Activated T-cell treated with anti-CD3 and anti-CD28 coated beads, Interleukin-2, amount 50 U/mL, for 72 hours (primary cell): Measurements from ENCODE around the gene PPFIA1. TPM values are rescaled to one million over a fixed set of nuclear protein-coding genes. Genes with fewer than 3 reads are reported as not detected.
"Not testable (repeated sequence)": the region's sequence is repeated elsewhere in the genome, so short reads cannot be mapped to it uniquely, and the experiment has no call there.

Experiments
- ATAC-seq, 2 donors: fragments of 150-1000 bp; cut with Tn5 transposase; replicated peaks in 1 of 2; 2 replicates each; pipeline ENCODE4 v1.10.0; 2021; ENCODE audit warnings: moderate library complexity in 2 of 2, mild to moderate bottlenecking in 1 of 2
- DNase-seq, 2 donors: peaks; one replicate each; pipeline ENCODE4 v3.0.0; 2021 to 2022; ENCODE audit warnings: mixed read lengths in 1 of 2
- H3K27ac Mint-ChIP-seq: one replicate; pipeline ENCODE4 v1.8.0; 2022; ENCODE audit warnings: mild to moderate bottlenecking, moderate library complexity, mixed read lengths
- H3K27me3 Mint-ChIP-seq: one replicate; pipeline ENCODE4 v1.8.0; 2022; ENCODE audit warnings: low read depth, mixed read lengths
- H3K36me3 Mint-ChIP-seq, 2 donors: one replicate each; pipeline ENCODE4 v1.8.0; 2022; ENCODE audit warnings: mixed read lengths in 2 of 2, mild to moderate bottlenecking in 1 of 2; ENCODE audit not compliant: insufficient read depth in 2 of 2
- H3K4me1 Mint-ChIP-seq: one replicate; pipeline ENCODE4 v1.8.0; 2022; ENCODE audit warnings: low read depth, mixed read lengths
- H3K4me3 Mint-ChIP-seq, 2 donors: one replicate each; pipeline ENCODE4 v1.8.0; 2022; ENCODE audit warnings: mild to moderate bottlenecking in 2 of 2, mixed read lengths in 2 of 2, moderate library complexity in 2 of 2
- H3K9me3 Mint-ChIP-seq, 2 donors: one replicate each; pipeline ENCODE4 v1.8.0; 2022; ENCODE audit warnings: mixed read lengths in 2 of 2
- total RNA-seq, 2 donors: library from RNA; stranded (reverse); gene quantifications; one replicate each; pipeline ENCODE4 v1.2.3, GENCODE V29; 2022

PPFIA1 gene
- total RNA-seq, 2 donors from 2014 or later = 40.4 to 44.6 TPM

GRCh38 chr11:70405679-70406395 lies 135.3 kb downstream of the PPFIA1 start:
- H3K4me1 Mint-ChIP-seq = peaks cover 21% of the 10 kb centered on the region
- no peak for ATAC-seq
- peaks cover 9% of the 10 kb centered on the region for H3K27me3 Mint-ChIP-seq
- H3K36me3 Mint-ChIP-seq = peaks cover 0 to 7% of the 10 kb centered on the region in 2 donors
- no peak overlapping the region for H3K27ac Mint-ChIP-seq
- no peaks in the 10 kb centered on the region for H3K9me3 Mint-ChIP-seq
- DNase-seq = no peak
- H3K4me3 Mint-ChIP-seq = no peak overlapping the region

GRCh38 chr11:70407121-70407520 lies 136.6 kb downstream of the PPFIA1 start:
- DNase-seq = no peak
- no peak overlapping the region for H3K4me3 Mint-ChIP-seq
- H3K27me3 Mint-ChIP-seq = no peaks in the 10 kb centered on the region
- no peaks in the 10 kb centered on the region for H3K9me3 Mint-ChIP-seq
- H3K27ac Mint-ChIP-seq = no peak overlapping the region
- H3K36me3 Mint-ChIP-seq = peaks cover 0 to 10% of the 10 kb centered on the region in 2 donors
- no peak for ATAC-seq
- peaks cover 12% of the 10 kb centered on the region for H3K4me1 Mint-ChIP-seq

GRCh38 chr11:70407814-70408213 lies 137.3 kb downstream of the PPFIA1 start:
- Mint-ChIP-seq H3K4me3 (no peak overlapping the region), H3K27me3 (no peaks in the 10 kb centered on the region), H3K9me3 (no peaks in the 10 kb centered on the region), H3K27ac (no peak overlapping the region), H3K36me3 (peaks cover 0 to 15% of the 10 kb centered on the region in 2 donors), H3K4me1 (peaks cover 5% of the 10 kb centered on the region)
- no peak for DNase-seq
- no peak for ATAC-seq

- DNase-seq, H3K4me1 Mint-ChIP-seq, H3K9me3 Mint-ChIP-seq, H3K27ac Mint-ChIP-seq, H3K27me3 Mint-ChIP-seq, ATAC-seq, H3K4me3 Mint-ChIP-seq: not testable (repeated sequence)
- peaks cover 0 to 16% of the 10 kb centered on the region in 2 donors for H3K36me3 Mint-ChIP-seq
Measured at GRCh38 chr11:70408326-70408725, 137.8 kb downstream of the PPFIA1 start.

- H3K4me3 Mint-ChIP-seq = no peak overlapping the region
- no peak for ATAC-seq
- DNase-seq = no peak
- H3K27ac Mint-ChIP-seq = no peak overlapping the region
- no peaks in the 10 kb centered on the region for H3K9me3 Mint-ChIP-seq
- H3K4me1 Mint-ChIP-seq = no peaks in the 10 kb centered on the region
- H3K36me3 Mint-ChIP-seq = peaks cover 2 to 17% of the 10 kb centered on the region in 2 donors
- no peaks in the 10 kb centered on the region for H3K27me3 Mint-ChIP-seq
Measured at GRCh38 chr11:70409437-70409836, 138.9 kb downstream of the PPFIA1 start.

GRCh38 chr11:70409871-70410270 lies 139.4 kb downstream of the PPFIA1 start:
- H3K27ac Mint-ChIP-seq = no peak overlapping the region
- H3K4me3 Mint-ChIP-seq = no peak overlapping the region
- H3K9me3 Mint-ChIP-seq = no peaks in the 10 kb centered on the region
- ATAC-seq (no peak), DNase-seq (no peak)
- H3K4me1 Mint-ChIP-seq = no peaks in the 10 kb centered on the region
- H3K36me3 Mint-ChIP-seq = peaks cover 2 to 18% of the 10 kb centered on the region in 2 donors
- H3K27me3 Mint-ChIP-seq = no peaks in the 10 kb centered on the region

- no peaks in the 10 kb centered on the region for H3K27me3 Mint-ChIP-seq
- H3K27ac Mint-ChIP-seq = no peak overlapping the region
- no peak for DNase-seq
- no peak for ATAC-seq
- peaks cover 4% of the 10 kb centered on the region for H3K4me1 Mint-ChIP-seq
- no peak overlapping the region for H3K4me3 Mint-ChIP-seq
- no peaks in the 10 kb centered on the region for H3K9me3 Mint-ChIP-seq
- H3K36me3 Mint-ChIP-seq = peaks cover 2 to 18% of the 10 kb centered on the region in 2 donors
Measured at GRCh38 chr11:70410276-70411205, 140.1 kb downstream of the PPFIA1 start.

GRCh38 chr11:70411713-70412452 lies 141.4 kb downstream of the PPFIA1 start:
- DNase-seq (no peak), ATAC-seq (no peak)
- H3K9me3 Mint-ChIP-seq = no peaks in the 10 kb centered on the region
- no peak overlapping the region for H3K27ac Mint-ChIP-seq
- peaks cover 2 to 18% of the 10 kb centered on the region in 2 donors for H3K36me3 Mint-ChIP-seq
- no peaks in the 10 kb centered on the region for H3K27me3 Mint-ChIP-seq
- no peak overlapping the region for H3K4me3 Mint-ChIP-seq
- peaks cover 14% of the 10 kb centered on the region for H3K4me1 Mint-ChIP-seq

GRCh38 chr11:70413151-70413550 lies 142.7 kb downstream of the PPFIA1 start:
- no peak for DNase-seq
- no peak for ATAC-seq
- no peak overlapping the region for H3K4me3 Mint-ChIP-seq
- no peaks in the 10 kb centered on the region for H3K27me3 Mint-ChIP-seq
- H3K9me3 Mint-ChIP-seq = no peaks in the 10 kb centered on the region
- peaks cover 2 to 14% of the 10 kb centered on the region in 2 donors for H3K36me3 Mint-ChIP-seq
- H3K27ac Mint-ChIP-seq = no peak overlapping the region
- H3K4me1 Mint-ChIP-seq = peaks cover 14% of the 10 kb centered on the region

GRCh38 chr11:70414341-70415100 lies 144.0 kb downstream of the PPFIA1 start:
- no peak overlapping the region for H3K27ac Mint-ChIP-seq
- H3K9me3 Mint-ChIP-seq = no peaks in the 10 kb centered on the region

GRCh38 chr11:70415191-70415590 lies 144.7 kb downstream of the PPFIA1 start:
- DNase-seq (no peak), ATAC-seq (no peak)
- peak overlapping the region in 1 of 2 donors; percentile 12 for H3K4me3 Mint-ChIP-seq
- peaks cover 14% of the 10 kb centered on the region for H3K4me1 Mint-ChIP-seq
- peaks cover 4 to 12% of the 10 kb centered on the region in 2 donors for H3K36me3 Mint-ChIP-seq
- no peaks in the 10 kb centered on the region for H3K9me3 Mint-ChIP-seq
- no peak overlapping the region for H3K27ac Mint-ChIP-seq
- no peaks in the 10 kb centered on the region for H3K27me3 Mint-ChIP-seq

More at GRCh38 chr11:70414341-70415100, 144.0 kb downstream of the PPFIA1 start:
- Mint-ChIP-seq H3K36me3 (peaks cover 2 to 12% of the 10 kb centered on the region in 2 donors), H3K4me1 (peaks cover 14% of the 10 kb centered on the region), H3K27me3 (no peaks in the 10 kb centered on the region), H3K4me3 (no peak overlapping the region)
- ATAC-seq = no peak
- no peak for DNase-seq

- Mint-ChIP-seq H3K36me3 (peaks cover 4 to 11% of the 10 kb centered on the region in 2 donors), H3K4me3 (peak overlapping the region; percentile 18 to 23), H3K4me1 (peaks cover 14% of the 10 kb centered on the region), H3K27ac (no peak overlapping the region), H3K27me3 (no peaks in the 10 kb centered on the region), H3K9me3 (no peaks in the 10 kb centered on the region)
- DNase-seq (no peak), ATAC-seq (peak; percentile 40 to 52)
Measured at GRCh38 chr11:70415642-70416395, 145.3 kb downstream of the PPFIA1 start.
